Ovary (tissue), 3 donors: ENCODE measurements around the gene SCAPER.

Source experiments
- POLR2A ChIP-seq: fragments of 450-650 bp; IDR thresholded peaks from one replicate; pipeline ENCODE4 v1.6.1; 2017; ENCODE audit warnings: antibody characterized with exemption, mild to moderate bottlenecking, moderate library complexity
- TF ChIP-seq, protein P1 (sequence below), 3 donors: fragments of 450-650 bp in 2 of 3; fragments of 200-600 bp in 1 of 3; IDR thresholded peaks; one replicate each; pipeline versions ENCODE4 v1.5.1 to v1.8.0; 2016 to 2022; ENCODE audit warnings: antibody characterized with exemption in 3 of 3, mild to moderate bottlenecking in 1 of 3
- donor health status: DM: no; HTN: no; CAD: no.

GRCh38 chr15:76426941-76427340 is 478.2 kb downstream of the SCAPER start:
- TF ChIP-seq, protein P1, sequence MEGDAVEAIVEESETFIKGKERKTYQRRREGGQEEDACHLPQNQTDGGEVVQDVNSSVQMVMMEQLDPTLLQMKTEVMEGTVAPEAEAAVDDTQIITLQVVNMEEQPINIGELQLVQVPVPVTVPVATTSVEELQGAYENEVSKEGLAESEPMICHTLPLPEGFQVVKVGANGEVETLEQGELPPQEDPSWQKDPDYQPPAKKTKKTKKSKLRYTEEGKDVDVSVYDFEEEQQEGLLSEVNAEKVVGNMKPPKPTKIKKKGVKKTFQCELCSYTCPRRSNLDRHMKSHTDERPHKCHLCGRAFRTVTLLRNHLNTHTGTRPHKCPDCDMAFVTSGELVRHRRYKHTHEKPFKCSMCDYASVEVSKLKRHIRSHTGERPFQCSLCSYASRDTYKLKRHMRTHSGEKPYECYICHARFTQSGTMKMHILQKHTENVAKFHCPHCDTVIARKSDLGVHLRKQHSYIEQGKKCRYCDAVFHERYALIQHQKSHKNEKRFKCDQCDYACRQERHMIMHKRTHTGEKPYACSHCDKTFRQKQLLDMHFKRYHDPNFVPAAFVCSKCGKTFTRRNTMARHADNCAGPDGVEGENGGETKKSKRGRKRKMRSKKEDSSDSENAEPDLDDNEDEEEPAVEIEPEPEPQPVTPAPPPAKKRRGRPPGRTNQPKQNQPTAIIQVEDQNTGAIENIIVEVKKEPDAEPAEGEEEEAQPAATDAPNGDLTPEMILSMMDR (IDR thresholded peaks at IDR 0.05): no peak
- TF ChIP-seq POLR2A: no peak
